ENCODE measurements around the gene SLC6A20. TPM values are rescaled to one million over a fixed set of nuclear protein-coding genes. Genes with fewer than 3 reads are reported as not detected.

The SLC6A20 gene
- total RNA-seq, 4 donors from 2014 or later = 0.16 to 1.1 (median 0.26) TPM

GRCh38 chr3:45778761-45779201 lies 17.6 kb downstream of the SLC6A20 start:
- no peak overlapping the region for H3K27ac ChIP-seq
- no peaks in the 10 kb centered on the region for H3K9me3 ChIP-seq
- H3K4me3 ChIP-seq = no peak overlapping the region
- no peaks in the 10 kb centered on the region for H3K4me1 ChIP-seq
- no peak for TF ChIP-seq POLR2AphosphoS5 (IDR thresholded peaks at IDR 0.05)
- TF ChIP-seq CTCF (IDR thresholded peaks at IDR 0.05) = no peak
- TF ChIP-seq EP300 (IDR thresholded peaks at IDR 0.05) = no peak
- TF ChIP-seq POLR2A (IDR thresholded peaks at IDR 0.05) = no peak
- H3K36me3 ChIP-seq = no peaks in the 10 kb centered on the region
- WGBS, 2 donors (ENCODE audit: low coverage in 1 of 2) = 80 to 100% methylated on average over 1 to 2 of the region's 3 CpGs
- H3K27me3 ChIP-seq = peaks cover 3% of the 10 kb centered on the region
- no peak for ATAC-seq

- H3K9me3 ChIP-seq = no peaks in the 10 kb centered on the region
- no peak for ATAC-seq
- no peak overlapping the region for H3K27ac ChIP-seq
- H3K4me1 ChIP-seq = no peaks in the 10 kb centered on the region
- no peak for TF ChIP-seq CTCF (IDR thresholded peaks at IDR 0.05)
- no peak for TF ChIP-seq POLR2A (IDR thresholded peaks at IDR 0.05)
- no peak for TF ChIP-seq EP300 (IDR thresholded peaks at IDR 0.05)
- no peak for TF ChIP-seq POLR2AphosphoS5 (IDR thresholded peaks at IDR 0.05)
- H3K4me3 ChIP-seq = no peak overlapping the region
- 83% methylated on average over 2 of the region's 11 CpGs; no CpG with 5 or more reads in 1 of the 2 donors for WGBS, 2 donors (ENCODE audit: low coverage in 1 of 2)
- peaks cover 3% of the 10 kb centered on the region for H3K27me3 ChIP-seq
- no peaks in the 10 kb centered on the region for H3K36me3 ChIP-seq
Measured at GRCh38 chr3:45777746-45778386, 18.5 kb downstream of the SLC6A20 start.

- TF ChIP-seq CTCF (IDR thresholded peaks at IDR 0.05) = no peak
- no peak for TF ChIP-seq POLR2A (IDR thresholded peaks at IDR 0.05)
- TF ChIP-seq EP300 (IDR thresholded peaks at IDR 0.05) = no peak
- TF ChIP-seq POLR2AphosphoS5 (IDR thresholded peaks at IDR 0.05) = no peak
- WGBS, 2 donors (ENCODE audit: low coverage in 1 of 2) = 87% methylated on average over 6 of the region's 8 CpGs; no CpG with 5 or more reads in 1 of the 2 donors
- Histone ChIP-seq H3K4me1 (no peaks in the 10 kb centered on the region), H3K9me3 (no peaks in the 10 kb centered on the region), H3K27me3 (peaks cover 3% of the 10 kb centered on the region), H3K4me3 (no peak overlapping the region), H3K27ac (no peak overlapping the region), H3K36me3 (no peaks in the 10 kb centered on the region)
- ATAC-seq = no peak
Measured at GRCh38 chr3:45777111-45777745, 19.1 kb downstream of the SLC6A20 start.

GRCh38 chr3:45776611-45777010 lies 19.7 kb downstream of the SLC6A20 start:
- ATAC-seq = no peak
- Histone ChIP-seq H3K4me3 (no peak overlapping the region), H3K27ac (no peak overlapping the region), H3K27me3 (peaks cover 3% of the 10 kb centered on the region), H3K36me3 (no peaks in the 10 kb centered on the region), H3K4me1 (no peaks in the 10 kb centered on the region), H3K9me3 (no peaks in the 10 kb centered on the region)
- 59 to 60% methylated on average over 1 to 8 of the region's 8 CpGs for WGBS, 2 donors (ENCODE audit: low coverage in 1 of 2)
- no peak for TF ChIP-seq EP300 (IDR thresholded peaks at IDR 0.05)
- TF ChIP-seq POLR2AphosphoS5 (IDR thresholded peaks at IDR 0.05) = no peak
- TF ChIP-seq CTCF (IDR thresholded peaks at IDR 0.05) = no peak
- no peak for TF ChIP-seq POLR2A (IDR thresholded peaks at IDR 0.05)

- TF ChIP-seq CTCF (IDR thresholded peaks at IDR 0.05) (no peak), EP300 (IDR thresholded peaks at IDR 0.05) (no peak), POLR2A (IDR thresholded peaks at IDR 0.05) (no peak), POLR2AphosphoS5 (IDR thresholded peaks at IDR 0.05) (no peak)
- Histone ChIP-seq H3K4me3 (no peak overlapping the region), H3K36me3 (no peaks in the 10 kb centered on the region), H3K4me1 (no peaks in the 10 kb centered on the region), H3K27me3 (peaks cover 3% of the 10 kb centered on the region), H3K27ac (no peak overlapping the region), H3K9me3 (no peaks in the 10 kb centered on the region)
- no peak for ATAC-seq
- 53% methylated on average over 2 of the region's 3 CpGs; no CpG with 5 or more reads in 1 of the 2 donors for WGBS, 2 donors (ENCODE audit: low coverage in 1 of 2)
Measured at GRCh38 chr3:45776301-45776595, 20.1 kb downstream of the SLC6A20 start.

Data from gastroesophageal sphincter (tissue), 4 donors.